H1 (cell line): ENCODE data around the gene TACC2. TPM values are rescaled to one million over a fixed set of nuclear protein-coding genes. Genes with fewer than 3 reads are reported as not detected.

Source experiments
- KDM4A ChIP-seq: IDR thresholded peaks from one replicate; pipeline ENCODE4 v1.7.1; 2012; ENCODE audit warnings: low read depth, mild to moderate bottlenecking, moderate library complexity, low read length, inconsistent platforms; ENCODE audit not compliant: severe bottlenecking
- RAD21 ChIP-seq, 2 experiments: IDR thresholded peaks in 1 of 2; conservative IDR thresholded peaks in 1 of 2; 2 replicates each; pipeline ENCODE4 v1.6.1; 2011; ENCODE audit warnings: low read depth in 2 of 2, low read length in 2 of 2, improper control_type of control experiment in 1 of 2, inconsistent platforms in 1 of 2, mild to moderate bottlenecking in 1 of 2, moderate library complexity in 1 of 2
- RXRA ChIP-seq: IDR thresholded peaks from 2 replicates; pipeline ENCODE4 v1.6.1; 2011; ENCODE audit warnings: low read depth, mild to moderate bottlenecking, low read length, moderate library complexity; ENCODE audit not compliant: insufficient read depth
- polyA plus RNA-seq, 7 experiments: library from polyadenylated mRNA; depleted of rRNA in 3 of 7; stranded (reverse) in 5 of 7; unstranded in 2 of 7; fragments of >200 nt in 5 of 7; fragments of 200-250 nt in 2 of 7; gene quantifications; 1 replicate in 5 of 7; 2 replicates in 1 of 7; 4 replicates in 1 of 7; pipeline versions ENCODE4 v1.2.1 to v1.2.3, GENCODE V29; 2011 to 2013; ENCODE audit warnings: missing spikeins in 2 of 7, mixed read lengths in 2 of 7
- total RNA-seq: library from RNA; stranded (reverse); fragmentation: NEBNext Ultra II Directional; extraction: Animal tissue kit (Norgen Biotek cat#: 25700); gene quantifications from 2 replicates; pipeline ENCODE4 v1.2.1, GENCODE V29; 2021

Gene TACC2
- total and polyA plus RNA-seq, 2 of the 8 experiments (the other 6 are each of a cell fraction or from before 2014, with no cell fraction given) = 21.2 to 46.6 TPM

DNA sequence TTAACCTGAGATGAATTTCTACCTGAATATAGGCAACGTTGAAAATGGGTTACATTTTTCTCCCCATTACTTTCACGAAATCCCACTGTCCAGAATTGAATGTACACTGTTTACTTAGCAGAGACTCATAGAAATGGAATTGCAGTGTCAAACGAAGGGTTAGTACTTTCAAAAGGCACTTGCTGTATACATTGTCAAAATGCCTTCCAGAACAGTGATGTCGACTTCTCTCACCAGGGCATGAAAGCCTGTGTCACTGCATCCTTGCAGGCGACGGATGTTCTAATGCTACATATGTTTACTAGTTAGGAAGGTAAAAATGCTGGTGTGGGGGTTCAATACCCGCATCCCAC, 41.2 kb downstream of the TACC2 start (continued):
- no peak for TF ChIP-seq RAD21 (IDR thresholded peaks at IDR 0.05 in 1 of 2, conservative IDR thresholded peaks at IDR 0.05 in 1 of 2; ENCODE audit: low read depth in 2 of 2, low read length in 2 of 2)
- no peak for TF ChIP-seq KDM4A
- TF ChIP-seq RXRA = no peak
